HG03439 (cell line): ENCODE results near the gene PRELID1.
"Not testable (repeated sequence)": the region's sequence is repeated elsewhere in the genome, so short reads cannot be mapped to it uniquely, and the experiment has no call there.

Experiments
- ATAC-seq: cut with Tn5 transposase; IDR thresholded peaks from one replicate; pipeline ENCODE4 v1.9.1; 2021; ENCODE audit warnings: mild to moderate bottlenecking, moderate library complexity; ENCODE audit not compliant: unreplicated experiment

The PRELID1 gene

DNA sequence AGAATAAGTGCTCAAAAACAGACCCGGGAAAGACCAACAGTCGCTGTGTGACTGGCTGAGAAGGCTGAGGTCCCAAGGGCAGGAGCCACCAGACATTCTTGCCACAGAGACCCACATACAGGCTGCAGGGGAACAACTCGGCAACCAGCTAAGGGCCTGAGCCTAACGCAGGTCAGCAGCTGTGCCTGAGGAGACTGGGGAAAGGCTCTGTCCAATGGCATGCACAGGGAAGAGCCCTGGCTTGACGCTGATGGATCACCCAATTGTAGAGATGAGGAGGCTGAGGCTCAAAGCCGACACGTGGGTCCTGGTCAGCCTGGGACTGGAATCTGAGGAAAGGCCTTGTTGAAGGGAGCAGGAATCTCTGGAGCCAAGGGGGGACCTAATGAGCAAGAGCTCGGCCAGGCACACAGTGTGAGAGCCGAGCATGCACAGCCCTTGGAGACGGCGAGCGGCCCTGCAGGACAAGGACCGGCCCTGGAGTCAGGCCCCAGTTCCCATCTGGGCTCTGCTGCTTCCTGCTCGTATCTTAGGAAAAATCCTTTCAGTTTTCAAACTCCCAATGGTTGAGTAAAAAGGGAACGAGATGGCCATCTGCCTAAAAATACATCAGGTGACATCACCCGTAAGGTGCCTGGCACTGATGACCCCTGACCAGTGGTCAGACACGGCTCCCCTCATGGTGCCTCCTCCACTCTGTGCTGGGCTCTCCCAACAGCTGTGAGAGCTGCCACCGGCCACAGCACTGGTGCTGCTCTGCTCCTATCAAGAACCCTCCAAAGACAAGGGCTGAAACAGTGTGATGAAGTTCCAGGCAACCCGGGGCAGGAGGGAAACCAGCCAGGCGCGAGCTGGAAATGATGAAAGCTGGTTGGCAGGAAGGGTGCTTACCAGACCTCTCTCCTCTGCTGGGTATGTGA lies 31.4 kb downstream of the PRELID1 start:
- ATAC-seq, result no peak

DNA sequence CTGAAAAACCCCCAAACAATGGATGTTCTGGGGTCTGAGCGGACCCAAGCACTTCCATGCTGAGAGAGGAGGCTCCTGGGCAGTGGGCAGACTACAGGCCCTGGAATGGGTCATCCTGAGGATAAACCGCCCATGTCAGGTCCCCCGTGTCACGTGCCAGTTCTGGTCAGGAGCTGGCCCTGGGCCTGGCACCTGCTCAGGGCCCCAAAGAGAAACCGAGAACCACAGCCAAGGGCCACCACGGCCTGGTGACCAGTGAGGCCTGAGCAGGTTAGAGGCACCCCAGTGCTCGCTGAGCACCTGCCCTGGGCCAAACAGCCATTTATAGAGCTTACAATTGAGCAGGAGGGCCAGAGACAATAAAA lies 32.1 kb downstream of the PRELID1 start:
- no peak for ATAC-seq

DNA sequence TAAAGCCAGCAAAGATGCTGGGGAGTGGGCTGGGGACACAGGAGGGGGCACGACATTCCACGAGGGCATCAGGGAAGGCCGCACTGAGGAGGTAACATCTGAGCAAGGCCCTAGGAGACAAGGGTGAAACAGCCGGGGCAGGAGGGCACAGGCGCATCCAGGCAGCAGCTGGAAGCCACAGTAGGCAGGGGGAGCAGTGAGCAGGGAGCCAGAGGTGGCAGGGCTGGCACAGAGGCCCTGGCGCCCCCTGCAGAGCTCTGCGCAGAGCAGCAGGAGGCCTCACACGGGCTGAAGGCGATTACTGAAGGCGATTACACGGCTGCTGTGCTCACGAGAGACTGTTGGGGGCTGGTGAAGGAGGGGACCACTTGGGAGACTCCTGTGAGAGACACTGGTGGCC lies 32.5 kb downstream of the PRELID1 start:
- ATAC-seq, result no peak

DNA sequence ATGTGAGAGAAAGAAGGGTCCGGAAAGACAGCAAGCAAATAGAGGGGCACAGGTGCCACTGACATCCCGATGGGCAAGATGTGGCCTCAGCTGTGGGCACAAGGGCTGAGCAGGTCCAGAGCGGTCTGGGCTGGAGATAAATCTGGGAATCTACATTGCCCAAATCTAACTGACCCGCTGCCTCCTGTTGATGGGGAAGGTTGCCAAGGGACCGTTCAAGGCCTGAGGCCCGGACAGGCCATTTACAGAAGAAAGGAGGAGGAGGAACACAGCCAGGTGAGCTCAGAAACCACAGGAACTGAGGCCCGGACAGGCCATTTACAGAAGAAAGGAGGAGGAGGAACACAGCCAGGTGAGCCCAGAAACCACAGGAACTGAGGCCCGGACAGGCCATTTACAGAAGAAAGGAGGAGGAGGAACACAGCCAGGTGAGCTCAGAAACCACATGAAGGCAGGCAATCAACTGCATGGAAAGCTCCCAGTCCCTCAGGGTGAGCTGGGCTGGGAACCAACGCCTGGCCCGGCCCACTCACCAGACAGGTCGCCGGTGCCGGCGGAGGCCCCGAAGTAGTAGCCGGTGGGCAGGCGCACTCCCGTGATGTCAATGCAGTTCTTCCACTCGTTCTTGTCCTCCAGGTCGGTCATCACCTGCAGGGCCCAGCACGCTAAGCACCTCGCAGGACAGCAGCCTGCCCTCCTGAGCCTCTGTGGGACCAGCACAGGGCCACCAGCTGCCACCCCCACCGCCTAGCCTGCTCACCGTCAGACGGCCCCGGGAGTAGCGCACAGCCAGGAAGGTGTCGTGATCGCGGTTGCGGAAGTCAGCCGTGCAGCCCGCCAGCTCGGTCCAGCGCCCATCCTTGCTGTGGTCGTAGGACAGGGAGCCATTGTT lies 33.2 kb downstream of the PRELID1 start:
- no peak for ATAC-seq

GRCh38 chr5:177338251-177339106 lies 34.9 kb downstream of the PRELID1 start:
- ATAC-seq, result no peak

GRCh38 chr5:177339107-177339638 lies 35.6 kb downstream of the PRELID1 start:
- ATAC-seq, result no peak

DNA sequence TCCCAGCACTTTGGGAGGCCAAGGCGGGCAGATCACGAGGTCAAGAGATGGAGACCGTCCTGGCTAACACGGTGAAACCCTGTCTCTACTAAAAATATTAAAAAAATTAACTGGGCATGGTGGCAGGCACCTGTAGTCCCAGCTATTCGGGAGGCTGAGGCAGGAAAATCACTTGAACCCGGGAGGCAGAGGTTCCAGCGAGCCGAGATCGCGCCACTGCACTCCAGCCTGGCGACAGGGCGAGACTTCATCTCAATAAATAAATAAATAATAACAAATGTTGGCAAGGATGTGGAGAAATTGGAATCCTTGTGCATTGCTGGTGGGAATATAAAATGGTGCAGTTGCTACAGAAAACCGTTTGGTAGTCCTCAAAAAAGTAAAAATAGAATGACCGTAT lies 39.4 kb downstream of the PRELID1 start:
- ATAC-seq, result not testable (repeated sequence)

GRCh38 chr5:177343777-177344176 lies 40.2 kb downstream of the PRELID1 start:
- no peak for ATAC-seq

DNA sequence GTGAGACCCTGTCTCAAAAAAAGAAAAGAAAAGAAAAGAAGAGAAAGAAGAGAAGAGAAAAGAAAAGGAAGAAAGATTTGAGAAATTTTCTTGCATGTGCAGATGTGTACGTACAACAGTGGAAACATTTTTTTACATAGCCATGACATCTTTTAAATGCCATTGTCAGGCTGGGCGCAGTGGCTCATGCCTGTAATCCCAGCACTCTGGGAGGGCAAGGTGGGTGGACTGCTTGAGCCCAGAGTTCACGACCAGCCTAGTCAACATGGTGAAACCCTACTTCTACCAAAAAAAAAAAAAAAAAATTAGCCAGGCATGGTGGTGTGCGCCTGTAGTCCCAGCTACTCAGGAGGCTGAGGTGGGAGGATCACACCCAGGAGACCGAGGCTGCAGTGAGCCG lies 41.3 kb downstream of the PRELID1 start:
- no peak for ATAC-seq

DNA sequence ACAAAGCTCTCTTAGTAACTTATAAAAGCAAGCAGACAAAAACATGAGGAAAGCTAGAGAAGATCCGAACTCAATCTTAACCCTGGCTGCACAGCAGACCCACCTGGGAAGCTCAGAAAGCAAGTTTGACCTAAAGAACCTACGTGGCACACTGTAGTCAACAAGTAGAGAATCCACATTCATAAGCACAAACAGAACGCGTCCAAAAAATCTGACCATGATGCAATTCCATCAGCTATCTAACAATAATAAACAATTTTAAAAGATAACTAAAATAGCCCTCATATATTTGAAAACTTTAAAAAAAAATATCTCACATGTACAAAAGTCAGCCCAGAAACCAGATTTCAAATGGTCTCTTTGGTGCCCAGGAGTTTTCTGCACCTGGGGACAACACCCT lies 43.2 kb downstream of the PRELID1 start:
- no peak for ATAC-seq

GRCh38 chr5:177347699-177348098 lies 44.1 kb downstream of the PRELID1 start:
- no peak for ATAC-seq

GRCh38 chr5:177349362-177349647 lies 45.7 kb downstream of the PRELID1 start:
- ATAC-seq, result no peak

GRCh38 chr5:177349762-177350161 lies 46.2 kb downstream of the PRELID1 start:
- ATAC-seq, result no peak

DNA sequence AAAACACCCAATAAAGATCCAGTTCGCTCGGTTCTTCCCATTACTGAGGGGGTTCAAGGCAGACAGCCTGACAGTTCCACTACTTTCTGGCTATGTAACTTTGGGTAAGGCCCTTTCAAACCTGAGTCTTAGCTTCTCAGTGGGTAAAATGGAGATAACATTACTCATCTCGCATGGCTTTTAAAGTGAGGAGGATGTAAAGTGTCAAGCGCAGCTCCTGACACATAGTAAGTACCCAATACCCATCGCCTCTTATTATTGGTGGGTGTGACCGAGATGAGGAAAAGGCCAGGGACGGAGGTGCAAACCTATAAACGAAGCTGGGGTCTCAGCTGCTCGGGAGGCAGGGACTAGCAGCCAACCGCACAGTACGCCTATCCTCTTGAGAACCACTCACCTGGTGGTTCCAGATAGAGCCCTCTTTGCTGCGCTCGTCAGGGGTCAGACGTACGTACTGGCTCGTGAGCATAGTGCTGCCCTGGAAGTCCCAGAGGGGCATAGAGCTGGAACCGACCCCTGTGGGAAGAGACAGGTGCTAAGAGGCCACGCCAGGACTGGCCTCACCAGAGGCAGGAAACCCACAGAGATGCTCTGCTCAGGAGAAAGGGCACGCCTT lies 47.3 kb downstream of the PRELID1 start:
- no peak for ATAC-seq

- ATAC-seq, result peak; percentile 86
These were observed 48.1 kb downstream of the PRELID1 start, which contains the start of gene LMAN2 for GRCh38 chr5:177351392-177352329. LMAN2 (minus strand) TSS chr5:177351668; CDS start chr5:177351647, 21 bp downstream.

GRCh38 chr5:177353093-177353492 lies 49.5 kb downstream of the PRELID1 start:
- ATAC-seq, result no peak

- ATAC-seq, result no peak
These were observed 50.7 kb downstream of the PRELID1 start for GRCh38 chr5:177354256-177354655.

DNA sequence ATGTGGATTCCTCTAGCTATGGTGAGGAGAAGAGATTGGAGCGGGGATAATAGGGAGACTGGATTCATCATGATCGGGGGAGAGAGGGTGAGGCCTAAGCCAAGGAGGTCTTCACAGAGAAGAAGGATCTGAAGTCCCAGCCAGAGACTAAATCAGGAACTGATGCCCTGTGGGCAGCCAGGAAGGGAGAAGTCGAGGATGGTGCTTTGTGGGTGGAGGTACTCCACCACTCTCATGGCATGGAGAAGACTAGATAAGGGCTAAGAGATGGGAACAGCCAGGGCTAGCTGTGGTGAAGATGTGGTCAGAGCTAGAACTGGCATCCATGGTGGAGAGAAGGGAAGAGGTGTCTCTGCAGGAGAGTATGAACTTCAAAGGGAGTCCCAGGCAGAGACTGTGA lies 51.1 kb downstream of the PRELID1 start:
- no peak for ATAC-seq

DNA sequence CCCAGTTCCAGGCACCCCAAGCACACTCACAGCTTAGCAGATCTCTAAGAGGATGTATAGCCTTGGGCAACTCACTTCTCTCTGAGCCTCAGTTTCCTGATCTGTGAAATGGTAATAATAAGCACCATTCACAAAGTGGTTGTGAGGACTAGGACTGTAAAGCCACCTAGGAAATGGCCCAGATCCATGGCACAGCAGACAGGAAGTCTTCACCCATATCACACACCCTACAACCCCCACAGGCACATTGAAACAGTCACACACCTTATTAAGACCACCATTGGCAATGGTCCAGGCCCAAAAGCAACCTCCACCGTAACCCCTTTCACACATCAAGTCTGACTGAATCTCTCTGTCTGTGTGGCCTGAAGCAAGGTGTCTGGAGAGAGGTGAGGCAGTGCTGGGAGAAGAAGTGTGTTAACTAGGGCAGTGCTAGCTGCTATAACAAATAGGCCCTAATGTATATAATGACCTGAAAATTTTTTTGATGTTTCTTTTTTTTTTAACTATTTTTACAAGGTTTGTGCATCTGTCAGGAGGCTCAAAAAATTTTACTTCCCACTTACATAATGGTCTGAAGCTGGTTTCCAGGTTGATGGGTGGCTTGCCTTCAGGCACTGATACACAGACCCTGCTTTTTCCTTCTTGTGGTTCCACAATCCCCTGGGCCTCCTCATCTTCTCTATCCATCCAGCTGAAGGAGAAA lies 51.7 kb downstream of the PRELID1 start:
- ATAC-seq, result no peak
